Ovary (tissue), 3 donors: ENCODE measurements around the gene TMEM18.

Experiments
- EP300 ChIP-seq: sonication (generic); formaldehyde crosslinking; IDR thresholded peaks from one replicate; pipeline ENCODE4 v1.6.1; 2017; ENCODE audit warnings: antibody characterized with exemption
- POLR2A ChIP-seq: fragments of 450-650 bp; IDR thresholded peaks from one replicate; pipeline ENCODE4 v1.6.1; 2017; ENCODE audit warnings: antibody characterized with exemption, mild to moderate bottlenecking, moderate library complexity
- TF ChIP-seq, protein P1 (sequence below), 3 donors: fragments of 450-650 bp in 2 of 3; fragments of 200-600 bp in 1 of 3; IDR thresholded peaks; one replicate each; pipeline versions ENCODE4 v1.5.1 to v1.8.0; 2016 to 2022; ENCODE audit warnings: antibody characterized with exemption in 3 of 3, mild to moderate bottlenecking in 1 of 3
- donor health status: DM: no; HTN: no; CAD: no.

DNA sequence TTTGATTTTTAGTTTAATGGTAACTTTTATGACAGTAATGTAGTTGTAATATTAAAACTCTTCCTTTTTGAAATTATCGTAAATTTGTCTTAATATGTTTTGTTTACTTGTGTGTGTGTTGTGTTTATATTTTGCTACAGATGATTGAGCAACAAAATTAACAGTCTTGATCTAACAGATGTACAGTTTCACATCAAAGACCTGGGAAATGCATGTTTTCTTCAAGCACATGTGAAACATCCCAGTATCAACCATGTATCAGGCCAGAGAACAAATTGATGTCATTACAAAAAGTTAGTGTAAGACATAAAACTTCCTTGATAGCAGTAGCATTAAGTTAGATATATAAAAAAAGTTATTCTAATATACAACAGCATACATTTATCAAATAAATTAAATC is 45.5 kb downstream of the TMEM18 start:
- TF ChIP-seq, protein P1, sequence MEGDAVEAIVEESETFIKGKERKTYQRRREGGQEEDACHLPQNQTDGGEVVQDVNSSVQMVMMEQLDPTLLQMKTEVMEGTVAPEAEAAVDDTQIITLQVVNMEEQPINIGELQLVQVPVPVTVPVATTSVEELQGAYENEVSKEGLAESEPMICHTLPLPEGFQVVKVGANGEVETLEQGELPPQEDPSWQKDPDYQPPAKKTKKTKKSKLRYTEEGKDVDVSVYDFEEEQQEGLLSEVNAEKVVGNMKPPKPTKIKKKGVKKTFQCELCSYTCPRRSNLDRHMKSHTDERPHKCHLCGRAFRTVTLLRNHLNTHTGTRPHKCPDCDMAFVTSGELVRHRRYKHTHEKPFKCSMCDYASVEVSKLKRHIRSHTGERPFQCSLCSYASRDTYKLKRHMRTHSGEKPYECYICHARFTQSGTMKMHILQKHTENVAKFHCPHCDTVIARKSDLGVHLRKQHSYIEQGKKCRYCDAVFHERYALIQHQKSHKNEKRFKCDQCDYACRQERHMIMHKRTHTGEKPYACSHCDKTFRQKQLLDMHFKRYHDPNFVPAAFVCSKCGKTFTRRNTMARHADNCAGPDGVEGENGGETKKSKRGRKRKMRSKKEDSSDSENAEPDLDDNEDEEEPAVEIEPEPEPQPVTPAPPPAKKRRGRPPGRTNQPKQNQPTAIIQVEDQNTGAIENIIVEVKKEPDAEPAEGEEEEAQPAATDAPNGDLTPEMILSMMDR (IDR thresholded peaks at IDR 0.05): no peak
- no peak for TF ChIP-seq EP300
- no peak for TF ChIP-seq POLR2A
